Activated T-cell treated with anti-CD3 and anti-CD28 coated beads, Interleukin-2, amount 50 U/mL, for 48 hours (primary cell): ENCODE results near the gene TTC8.
"Not testable (repeated sequence)": the region's sequence is repeated elsewhere in the genome, so short reads cannot be mapped to it uniquely, and the experiment has no call there.

Source experiments
- DNase-seq, 2 experiments: peaks; one replicate each; pipeline ENCODE4 v3.0.0-alpha.2; 2020

The TTC8 gene

GRCh38 chr14:88825503-88825902 lies 1.1 kb downstream of the TTC8 start:
- DNase-seq: no peak

GRCh38 chr14:88829188-88829587 lies 4.7 kb downstream of the TTC8 start:
- DNase-seq: no peak

- no peak for DNase-seq
Observed at GRCh38 chr14:88829685-88830302, 5.3 kb downstream of the TTC8 start.

GRCh38 chr14:88831284-88831683 lies 6.8 kb downstream of the TTC8 start:
- no peak for DNase-seq

- DNase-seq: no peak
Observed at GRCh38 chr14:88834883-88835431, 10.5 kb downstream of the TTC8 start.

- no peak for DNase-seq
Observed at GRCh38 chr14:88835661-88836060, 11.2 kb downstream of the TTC8 start.

- DNase-seq: no peak
Observed at GRCh38 chr14:88837495-88837894, 13.0 kb downstream of the TTC8 start.

GRCh38 chr14:88838015-88838414 lies 13.6 kb downstream of the TTC8 start:
- DNase-seq: no peak

- no peak for DNase-seq
Observed at GRCh38 chr14:88840926-88841325, 16.5 kb downstream of the TTC8 start.

- no peak for DNase-seq
Observed at GRCh38 chr14:88841741-88842140, 17.3 kb downstream of the TTC8 start.

GRCh38 chr14:88842414-88842813 lies 18.0 kb downstream of the TTC8 start:
- no peak for DNase-seq

GRCh38 chr14:88844980-88845491 lies 20.6 kb downstream of the TTC8 start:
- DNase-seq: no peak

- DNase-seq: no peak
Observed at GRCh38 chr14:88848571-88848970, 24.1 kb downstream of the TTC8 start.

GRCh38 chr14:88849716-88850115 lies 25.3 kb downstream of the TTC8 start:
- no peak for DNase-seq

GRCh38 chr14:88851587-88851986 lies 27.1 kb downstream of the TTC8 start:
- no peak for DNase-seq

- no peak for DNase-seq
Observed at GRCh38 chr14:88852632-88853031, 28.2 kb downstream of the TTC8 start.

GRCh38 chr14:88853129-88853528 lies 28.7 kb downstream of the TTC8 start:
- DNase-seq: no peak

GRCh38 chr14:88856786-88857366 lies 32.4 kb downstream of the TTC8 start:
- no peak for DNase-seq

GRCh38 chr14:88857861-88858260 lies 33.4 kb downstream of the TTC8 start:
- not testable (repeated sequence) for DNase-seq

GRCh38 chr14:88859118-88859517 lies 34.7 kb downstream of the TTC8 start:
- DNase-seq: not testable (repeated sequence)

GRCh38 chr14:88863167-88863566 lies 38.7 kb downstream of the TTC8 start:
- DNase-seq: no peak

GRCh38 chr14:88864198-88864597 lies 39.7 kb downstream of the TTC8 start:
- DNase-seq: no peak

GRCh38 chr14:88866305-88866704 lies 41.9 kb downstream of the TTC8 start:
- no peak for DNase-seq

- DNase-seq: no peak
Observed at GRCh38 chr14:88868558-88869159, 44.2 kb downstream of the TTC8 start.
